Peyer's patch (tissue), 4 donors: Measurements from ENCODE around the gene UFC1. TPM values are rescaled to one million over a fixed set of nuclear protein-coding genes. Genes with fewer than 3 reads are reported as not detected.
A peak's percentile ranks its signal among the peaks of the same experiment; 100 is the strongest.

Source experiments
- DNase-seq, 3 donors: peaks; one replicate each; pipeline ENCODE4 v3.0.0-alpha.2; 2017 to 2019
- H3K27ac ChIP-seq, 4 donors: fragments of 200-600 bp; sonication (generic); one replicate each; pipeline ENCODE4 v1.5.1; 2016 to 2019
- H3K27me3 ChIP-seq, 2 donors: fragments of 200-600 bp; sonication (generic); one replicate each; pipeline ENCODE4 v1.5.1; 2019
- H3K36me3 ChIP-seq, 3 donors: fragments of 200-600 bp; sonication (generic); one replicate each; pipeline ENCODE4 v1.5.1; 2016 to 2019
- H3K4me1 ChIP-seq, 4 donors: fragments of 200-600 bp; sonication (generic); one replicate each; pipeline ENCODE4 v1.5.1; 2016 to 2019
- H3K4me3 ChIP-seq, 4 donors: fragments of 200-600 bp; sonication (generic); 1 replicate in 3 of 4; 2 replicates in 1 of 4; pipeline ENCODE4 v1.5.1; 2016 to 2019; ENCODE audit warnings: mild to moderate bottlenecking in 1 of 4
- H3K9me3 ChIP-seq, 4 donors: fragments of 200-600 bp; sonication (generic); one replicate each; pipeline ENCODE4 v1.5.1; 2016 to 2019; ENCODE audit warnings: mild to moderate bottlenecking in 1 of 4
- POLR2A ChIP-seq, 2 donors: fragments of 450-650 bp; IDR thresholded peaks; one replicate each; pipeline ENCODE4 v1.5.1; 2017; ENCODE audit warnings: antibody characterized with exemption in 2 of 2, mild to moderate bottlenecking in 2 of 2, moderate library complexity in 2 of 2
- total RNA-seq, 4 donors: library from RNA; depleted of rRNA; stranded (reverse); fragments of >200 nt; gene quantifications; one replicate each; pipeline ENCODE4 v1.1.0, GENCODE V29; 2016
- TF ChIP-seq, protein P1 (sequence below), 6 experiments: fragments of 450-650 bp in 4 of 6; fragments of 200-600 bp in 2 of 6; sonication (generic) in 1 of 6; IDR thresholded peaks; one replicate each; pipeline ENCODE4 v1.5.1; 2017 to 2019; ENCODE audit warnings: antibody characterized with exemption in 6 of 6, mild to moderate bottlenecking in 3 of 6, moderate library complexity in 1 of 6

The UFC1 gene
- total RNA-seq, 4 donors from 2014 or later, result 36.9 to 82.5 (median 61.7) TPM

DNA sequence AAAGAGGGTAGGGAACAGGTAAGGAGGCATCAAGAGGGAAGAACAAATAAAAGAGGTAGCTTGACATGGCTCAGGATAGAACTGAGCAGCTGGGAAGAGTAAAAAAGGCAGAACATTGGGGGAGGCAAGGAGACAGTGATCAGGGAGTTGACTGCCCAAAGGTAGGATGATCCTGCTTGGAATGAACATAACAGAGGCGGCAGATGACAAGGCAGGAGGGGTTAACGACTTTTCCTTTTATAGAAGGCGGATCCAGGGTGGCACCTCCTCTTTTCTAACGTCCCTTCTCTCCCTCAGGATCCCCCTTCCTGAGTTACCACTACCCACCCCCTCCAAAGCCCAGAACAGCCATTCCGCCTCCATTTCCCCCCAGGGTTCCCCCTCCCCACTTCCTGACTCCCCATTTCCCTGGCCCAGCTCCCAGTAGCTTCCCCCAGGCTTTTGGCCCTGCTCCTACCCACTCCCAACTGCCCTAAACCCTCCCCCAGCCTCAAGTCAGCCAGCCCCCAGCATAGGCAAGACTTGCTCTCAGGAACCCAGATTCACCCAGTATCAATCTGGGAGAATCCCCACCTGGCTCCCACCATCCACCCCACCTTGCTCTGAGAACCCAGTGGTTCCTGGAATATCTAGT, 45.8 kb downstream of the UFC1 start:
- DNase-seq, result no peak
- H3K36me3 ChIP-seq, result peaks cover 0 to 12% (median 0%) of the 10 kb centered on the region in 3 donors
- H3K4me1 ChIP-seq, result peaks cover 0 to 48% (median 6%) of the 10 kb centered on the region in 4 donors
- H3K27me3 ChIP-seq, result no peaks in the 10 kb centered on the region
- TF ChIP-seq POLR2A (IDR thresholded peaks at IDR 0.05), result no peak
- TF ChIP-seq, protein P1, sequence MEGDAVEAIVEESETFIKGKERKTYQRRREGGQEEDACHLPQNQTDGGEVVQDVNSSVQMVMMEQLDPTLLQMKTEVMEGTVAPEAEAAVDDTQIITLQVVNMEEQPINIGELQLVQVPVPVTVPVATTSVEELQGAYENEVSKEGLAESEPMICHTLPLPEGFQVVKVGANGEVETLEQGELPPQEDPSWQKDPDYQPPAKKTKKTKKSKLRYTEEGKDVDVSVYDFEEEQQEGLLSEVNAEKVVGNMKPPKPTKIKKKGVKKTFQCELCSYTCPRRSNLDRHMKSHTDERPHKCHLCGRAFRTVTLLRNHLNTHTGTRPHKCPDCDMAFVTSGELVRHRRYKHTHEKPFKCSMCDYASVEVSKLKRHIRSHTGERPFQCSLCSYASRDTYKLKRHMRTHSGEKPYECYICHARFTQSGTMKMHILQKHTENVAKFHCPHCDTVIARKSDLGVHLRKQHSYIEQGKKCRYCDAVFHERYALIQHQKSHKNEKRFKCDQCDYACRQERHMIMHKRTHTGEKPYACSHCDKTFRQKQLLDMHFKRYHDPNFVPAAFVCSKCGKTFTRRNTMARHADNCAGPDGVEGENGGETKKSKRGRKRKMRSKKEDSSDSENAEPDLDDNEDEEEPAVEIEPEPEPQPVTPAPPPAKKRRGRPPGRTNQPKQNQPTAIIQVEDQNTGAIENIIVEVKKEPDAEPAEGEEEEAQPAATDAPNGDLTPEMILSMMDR (IDR thresholded peaks at IDR 0.05), result no peak
- H3K9me3 ChIP-seq, result no peaks in the 10 kb centered on the region
- H3K4me3 ChIP-seq, result no peak overlapping the region
- H3K27ac ChIP-seq, result peak overlapping the region; percentile 79 to 95 (median 88)

DNA sequence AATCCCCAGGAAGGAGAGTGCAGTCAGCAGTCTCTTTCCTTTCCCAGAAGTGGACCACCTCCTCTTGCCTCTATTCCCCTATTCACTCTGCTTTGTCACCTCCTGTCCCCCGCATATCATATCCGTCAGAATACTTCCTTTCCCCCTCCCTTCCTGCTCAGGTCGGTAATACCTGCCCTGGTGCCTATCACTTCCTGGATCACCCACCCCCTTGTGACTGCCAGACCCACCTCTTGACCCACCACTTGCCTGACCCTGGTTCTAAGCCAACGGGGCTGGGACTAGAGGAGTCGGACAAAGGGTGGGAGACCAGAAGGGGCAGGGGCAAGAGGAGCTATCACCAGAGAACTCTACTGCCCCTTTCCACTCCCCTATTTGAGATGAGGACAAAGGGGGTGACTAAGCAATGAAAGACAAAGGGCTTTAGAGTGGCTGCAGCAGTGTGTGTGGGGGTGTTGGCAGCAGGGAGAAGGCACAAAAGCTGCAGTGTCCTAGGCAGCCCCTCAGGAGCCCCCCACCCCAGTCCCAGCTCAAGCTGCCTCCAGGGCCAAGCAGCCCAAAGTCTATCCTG, 46.7 kb downstream of the UFC1 start:
- Histone ChIP-seq H3K36me3 (peaks cover 0 to 21% (median 0%) of the 10 kb centered on the region in 3 donors), H3K27me3 (no peaks in the 10 kb centered on the region), H3K27ac (peak overlapping the region; percentile 79 to 95 (median 88)), H3K4me1 (peaks cover 0 to 57% (median 2%) of the 10 kb centered on the region in 4 donors), H3K4me3 (no peak overlapping the region), H3K9me3 (no peaks in the 10 kb centered on the region)
- no peak for TF ChIP-seq POLR2A (IDR thresholded peaks at IDR 0.05)
- TF ChIP-seq, protein P1 (IDR thresholded peaks at IDR 0.05), result no peak
- DNase-seq, result no peak

DNA sequence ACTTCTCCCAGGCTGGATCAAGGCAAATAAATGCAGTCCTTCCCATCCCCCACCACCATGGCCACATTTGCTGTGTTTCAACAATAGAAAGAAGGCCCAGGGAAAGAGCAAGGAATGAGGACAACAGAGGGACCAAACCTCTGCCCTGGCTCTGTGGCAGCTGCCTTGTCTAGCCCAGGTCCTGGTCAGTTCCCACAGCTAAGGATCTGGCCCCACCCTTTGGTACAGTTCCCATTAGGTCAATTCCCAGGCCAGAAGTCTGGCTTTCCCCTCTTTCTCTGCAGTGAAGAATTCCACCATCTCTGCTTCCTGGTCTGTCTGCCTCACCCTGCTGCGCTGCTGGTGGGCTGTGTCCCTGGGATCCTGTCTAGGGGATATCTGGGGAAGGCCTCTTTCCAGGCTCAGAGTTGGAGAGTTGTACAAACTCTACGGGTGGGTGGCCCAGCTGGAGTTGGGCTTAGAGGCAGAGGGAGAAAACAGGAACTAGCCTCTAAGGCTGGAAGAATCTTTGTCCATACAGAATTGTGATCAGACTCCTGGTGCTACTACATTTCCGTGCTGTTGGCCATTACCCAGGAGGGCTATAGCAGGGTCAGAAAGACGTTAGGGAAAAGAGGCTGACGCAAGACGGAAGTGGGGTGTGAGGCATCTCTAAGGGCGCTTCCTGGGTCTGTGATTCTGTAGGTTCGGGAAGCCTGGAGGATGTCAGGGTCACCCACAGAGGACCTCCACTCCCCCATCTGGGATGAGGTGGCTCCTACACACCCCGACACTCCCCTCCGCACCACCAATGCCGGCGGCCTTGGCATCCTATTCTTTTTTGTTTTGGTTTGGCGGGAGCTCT, 47.4 kb downstream of the UFC1 start:
- peak in 1 of 3 donors; percentile 69 for DNase-seq
- H3K27ac ChIP-seq, result peak overlapping the region; percentile 79 to 95 (median 88)
- H3K36me3 ChIP-seq, result peaks cover 0 to 28% (median 0%) of the 10 kb centered on the region in 3 donors
- peak overlapping the region; percentile 62 to 72 (median 67) for H3K4me3 ChIP-seq
- H3K4me1 ChIP-seq, result peaks cover 0 to 64% (median 2%) of the 10 kb centered on the region in 4 donors
- TF ChIP-seq, protein P1 (IDR thresholded peaks at IDR 0.05), result no peak
- TF ChIP-seq POLR2A (IDR thresholded peaks at IDR 0.05), result no peak
- H3K9me3 ChIP-seq, result no peaks in the 10 kb centered on the region
- no peaks in the 10 kb centered on the region for H3K27me3 ChIP-seq

- Histone ChIP-seq H3K27me3 (no peaks in the 10 kb centered on the region), H3K4me1 (peaks cover 0 to 72% (median 2%) of the 10 kb centered on the region in 4 donors), H3K27ac (peak within 1 kb of the TSS; percentile 79 to 95 (median 88)), H3K9me3 (no peaks in the 10 kb centered on the region), H3K36me3 (peaks cover 0 to 36% (median 0%) of the 10 kb centered on the region in 3 donors), H3K4me3 (peak within 1 kb of the TSS; percentile 62 to 72 (median 67))
- DNase-seq, result peak; percentile 95 to 99 (median 97)
- peak; percentile 61 to 83 for TF ChIP-seq POLR2A (IDR thresholded peaks at IDR 0.05)
- TF ChIP-seq, protein P1 (IDR thresholded peaks at IDR 0.05), result peak in 2 of 6 experiments; percentile 9 to 12
These were observed 48.3 kb downstream of the UFC1 start, which contains the start of gene NDUFS2 for GRCh38 chr1:161201836-161202712. Gene NDUFS2 (plus strand): TSS chr1:161202367. CDS start chr1:161202386, 19 bp downstream.
